Fibroblast of skin of right quadriceps (primary cell): Measurements from ENCODE around the gene C20orf173.
A peak's percentile ranks its signal among the peaks of the same experiment; 100 is the strongest.
"Not testable (repeated sequence)": the region's sequence is repeated elsewhere in the genome, so short reads cannot be mapped to it uniquely, and the experiment has no call there.

Experiments used
- DNase-seq: peaks from one replicate; pipeline ENCODE4 v3.0.0-alpha.2; 2013

The C20orf173 gene, protein sequence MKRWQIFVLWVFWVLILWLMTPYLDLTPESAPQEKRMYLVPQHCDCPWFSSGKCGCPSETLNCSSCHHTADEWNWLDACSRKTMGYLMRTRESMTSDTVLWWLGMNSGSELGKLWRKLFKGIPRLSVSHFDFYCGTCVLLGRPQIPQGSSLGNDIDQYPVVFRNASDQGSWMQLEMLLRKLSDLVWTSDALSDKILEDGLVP

DNA sequence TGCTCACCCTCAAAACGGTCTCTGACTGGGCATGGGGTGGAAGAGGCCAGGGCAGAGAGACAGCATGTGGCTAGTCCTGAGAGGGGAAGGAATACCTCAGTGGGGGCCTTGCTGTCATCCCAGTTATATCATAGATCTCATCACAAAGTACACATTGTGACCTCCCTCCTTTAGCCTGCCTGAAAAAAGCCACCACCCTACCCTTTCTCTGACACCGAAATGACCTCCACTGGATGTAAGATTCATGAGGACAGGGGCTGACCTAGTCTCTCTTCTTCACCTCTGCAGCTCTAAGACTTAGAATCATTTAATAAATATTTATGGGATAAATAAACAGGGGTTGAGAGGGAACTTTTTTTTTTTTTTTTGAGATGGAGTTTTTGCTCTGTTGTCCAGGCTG, at the start of gene C20orf173:
Gene C20orf173 (minus strand): TSS at position 101 of the 400 bp plus-strand sequence. CDS start 279 bp downstream, outside the sequence.
- DNase-seq = no peak

DNA sequence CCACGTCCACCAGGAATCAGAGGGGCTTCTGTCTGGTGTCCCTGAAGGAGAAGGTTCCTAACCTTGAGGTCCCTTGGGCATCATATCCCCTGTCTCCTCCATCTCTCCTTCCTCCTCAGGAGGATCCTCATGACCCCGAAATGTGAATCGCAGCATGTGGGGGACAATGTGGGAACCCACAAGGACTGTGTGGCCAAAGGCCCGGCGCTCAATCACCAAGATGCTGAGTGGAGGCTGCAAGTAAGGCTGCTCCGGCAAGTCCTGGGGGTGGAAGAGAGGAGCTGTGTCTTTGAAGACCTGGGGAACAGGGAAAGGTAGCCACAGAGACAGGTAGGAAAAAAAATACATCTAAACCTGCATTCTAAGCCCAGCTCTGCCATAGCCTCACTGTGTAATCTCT, 49.7 kb upstream of the C20orf173 start:
- DNase-seq = no peak

DNA sequence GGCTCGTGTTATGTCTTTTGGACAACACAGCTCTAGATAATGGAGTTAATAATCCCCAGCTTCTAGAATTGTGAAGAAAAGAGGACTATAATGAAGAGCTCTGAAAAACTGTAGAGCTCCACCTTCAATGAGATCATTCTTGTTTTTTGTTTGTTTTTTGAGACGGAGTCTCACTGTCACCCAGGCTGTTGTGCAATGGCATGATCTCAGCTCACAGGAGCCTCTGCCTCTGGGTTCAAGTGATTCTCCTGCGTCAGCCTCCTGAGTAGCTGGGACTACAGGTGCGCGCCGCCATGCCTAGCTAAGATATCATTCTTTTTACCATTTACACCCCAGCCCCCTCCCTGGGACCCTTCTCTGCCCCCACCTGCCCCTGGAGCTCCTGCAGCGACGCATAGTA, 49.0 kb upstream of the C20orf173 start:
- DNase-seq = no peak

DNA sequence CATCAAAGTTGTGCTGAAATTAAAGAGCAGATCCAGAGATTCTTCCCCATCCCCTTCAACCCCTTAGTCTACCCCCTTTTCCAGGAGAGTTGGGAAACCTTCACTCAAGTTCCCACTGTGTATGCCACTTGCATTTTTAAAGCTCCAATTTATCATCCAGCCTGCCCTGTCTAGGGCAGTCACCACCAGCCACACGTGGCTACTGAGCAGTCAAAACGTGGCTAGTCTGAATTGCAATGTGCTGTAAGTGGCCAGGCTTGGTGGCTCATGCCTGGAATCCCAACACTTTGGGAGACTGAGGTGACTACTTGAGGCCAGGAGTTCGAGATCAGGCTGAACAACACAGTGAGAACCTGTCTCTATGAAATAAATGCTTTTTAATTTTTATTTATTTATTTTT, 47.4 kb upstream of the C20orf173 start:
- DNase-seq = no peak

- no peak for DNase-seq
Observed at GRCh38 chr20:35575958-35576357, 46.5 kb upstream of the C20orf173 start.

GRCh38 chr20:35572838-35573237, 43.4 kb upstream of the C20orf173 start:
- no peak for DNase-seq

DNA sequence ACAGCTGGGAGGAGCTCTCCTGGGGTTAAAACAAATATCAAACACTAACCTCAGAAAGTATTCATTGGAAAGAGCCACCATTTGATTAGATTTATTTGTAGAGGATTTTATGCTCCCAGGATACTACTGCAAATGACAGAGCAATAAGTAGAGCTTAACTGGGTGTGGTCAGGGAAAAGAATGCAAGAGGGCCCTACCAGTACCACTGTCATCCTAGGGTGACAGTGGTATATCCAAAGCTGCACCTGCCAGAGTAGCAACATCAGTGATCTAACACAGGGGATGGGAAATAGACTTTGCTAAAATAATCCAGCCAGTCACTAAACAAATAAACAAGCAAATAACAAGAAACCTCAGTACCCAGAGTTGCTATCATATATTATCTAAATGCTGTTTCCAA, 42.1 kb upstream of the C20orf173 start:
- DNase-seq = no peak

GRCh38 chr20:35568645-35569044, 39.2 kb upstream of the C20orf173 start:
- no peak for DNase-seq

- DNase-seq = no peak
Observed at GRCh38 chr20:35564905-35565304, 35.5 kb upstream of the C20orf173 start.

- no peak for DNase-seq
Observed at GRCh38 chr20:35563834-35564233, 34.4 kb upstream of the C20orf173 start.

- DNase-seq = no peak
Observed at GRCh38 chr20:35562541-35563110, 33.2 kb upstream of the C20orf173 start.

- DNase-seq = no peak
Observed at GRCh38 chr20:35561671-35562070, 32.2 kb upstream of the C20orf173 start.

DNA sequence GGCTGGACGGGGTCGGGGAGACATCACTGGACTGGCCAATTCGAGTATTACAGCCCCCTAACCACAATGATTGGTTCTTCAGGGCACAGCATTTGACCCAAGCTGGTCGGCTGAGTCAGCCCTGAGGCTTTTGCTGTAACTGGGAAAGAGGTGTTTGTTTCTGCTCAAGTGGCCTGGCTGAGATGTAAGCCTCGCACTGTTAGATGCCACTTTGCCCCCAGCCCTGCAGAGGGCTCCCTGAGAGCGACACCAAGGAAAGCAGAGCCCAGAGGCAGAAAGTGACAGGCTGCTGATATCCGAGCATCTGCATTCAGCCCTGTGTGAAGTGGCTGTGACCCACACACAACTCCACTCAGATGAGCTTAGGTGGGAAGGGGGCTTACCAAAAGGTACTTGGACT, 31.8 kb upstream of the C20orf173 start:
- DNase-seq = peak; percentile 28

GRCh38 chr20:35560541-35560940, 31.1 kb upstream of the C20orf173 start:
- DNase-seq = no peak

DNA sequence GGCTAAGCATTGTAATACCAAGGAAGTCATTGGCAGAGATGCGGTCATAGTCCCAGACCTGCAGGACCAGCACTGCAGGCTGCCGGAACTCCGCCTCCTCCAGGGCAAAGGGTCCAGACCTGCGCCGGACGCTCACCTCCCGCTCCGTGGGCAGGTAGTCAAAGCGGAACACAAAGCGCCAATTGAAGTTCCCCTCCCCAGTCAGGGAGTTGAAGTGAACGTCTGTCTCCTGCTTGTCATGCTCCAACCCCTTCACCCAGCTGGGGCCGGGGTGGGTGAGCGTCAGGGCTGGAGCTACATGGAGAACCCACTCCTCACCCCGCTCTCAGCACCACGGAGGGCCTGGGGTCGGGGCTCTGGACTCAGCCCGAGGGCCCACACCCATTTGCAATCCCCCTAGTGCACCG, 30.7 kb upstream of the C20orf173 start:
- DNase-seq = no peak

DNA sequence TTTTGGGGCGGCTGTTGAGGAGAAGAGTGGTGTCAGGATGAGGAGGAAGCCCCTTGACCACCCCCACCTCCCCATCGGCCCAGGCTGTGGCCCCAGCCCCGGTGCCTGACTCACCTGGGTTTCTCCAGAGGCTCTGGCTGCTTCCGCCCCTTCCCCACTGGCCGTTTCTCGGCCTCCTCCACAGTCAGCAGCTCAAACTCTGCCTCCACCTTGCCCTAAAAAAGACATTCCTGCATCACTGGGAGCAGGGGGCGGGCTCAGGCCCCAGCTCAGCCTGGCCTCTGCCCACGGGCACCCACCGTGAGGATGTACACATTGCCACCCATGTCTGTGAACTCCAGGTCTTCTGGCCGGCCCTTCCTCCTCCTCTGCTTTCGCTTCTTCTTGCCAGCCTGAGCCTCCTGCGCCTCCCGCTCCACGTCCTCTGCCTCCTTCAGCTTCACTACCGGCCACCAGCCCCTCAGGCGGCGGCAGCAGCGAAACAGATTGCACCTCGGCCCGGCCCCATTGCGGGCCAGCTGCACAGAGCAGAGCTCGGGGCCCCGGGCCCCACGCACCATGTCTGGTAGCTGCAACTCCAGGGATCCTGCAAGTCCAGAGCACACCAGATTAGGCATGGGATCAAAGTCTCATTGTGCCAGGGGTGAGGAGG, 29.7 kb upstream of the C20orf173 start:
- no peak for DNase-seq

- no peak for DNase-seq
Observed at GRCh38 chr20:35558451-35558850, 29.0 kb upstream of the C20orf173 start.

GRCh38 chr20:35556871-35557270, 27.4 kb upstream of the C20orf173 start:
- DNase-seq = no peak

GRCh38 chr20:35555951-35556645, 26.6 kb upstream of the C20orf173 start:
- DNase-seq = no peak

DNA sequence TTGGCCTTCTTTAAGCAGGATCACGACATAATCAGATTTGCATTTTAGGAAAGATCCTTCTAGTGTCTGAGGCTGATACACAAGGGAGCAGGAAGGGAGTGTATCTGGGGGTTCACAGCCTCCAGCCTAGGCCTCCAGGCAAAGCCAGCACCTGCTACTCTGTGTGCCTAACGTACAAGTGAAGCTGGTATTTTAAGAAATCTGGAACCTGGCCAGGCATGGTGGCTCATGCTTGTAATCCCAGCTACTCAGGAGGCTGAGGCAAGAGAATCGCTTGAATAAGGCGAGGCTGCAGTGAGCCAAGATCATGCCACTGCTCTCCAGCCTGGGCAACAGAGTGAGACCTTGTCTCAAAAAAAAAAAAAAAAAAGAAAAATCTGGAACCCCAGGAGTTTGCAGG, 26.0 kb upstream of the C20orf173 start:
- DNase-seq = not testable (repeated sequence)

DNA sequence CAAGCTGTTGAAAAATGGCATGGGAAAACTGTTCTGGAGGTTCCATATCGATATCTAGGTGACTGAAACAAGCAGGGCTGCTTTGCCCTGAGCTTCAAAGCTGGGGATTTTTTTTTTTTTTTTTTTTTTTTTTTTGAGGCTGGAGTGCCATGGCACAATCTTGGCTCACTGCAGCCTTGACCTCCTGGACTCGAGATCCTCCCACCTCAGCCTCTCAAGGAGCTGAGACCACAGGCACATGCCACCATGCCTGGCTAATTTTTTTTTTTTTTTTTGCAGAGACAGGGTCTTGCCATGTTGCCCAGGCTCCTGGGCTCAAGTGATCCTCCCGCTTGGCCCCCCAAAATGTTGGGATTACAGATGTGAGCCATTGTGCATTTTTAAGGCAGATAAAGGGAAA, 23.5 kb upstream of the C20orf173 start:
- no peak for DNase-seq

DNA sequence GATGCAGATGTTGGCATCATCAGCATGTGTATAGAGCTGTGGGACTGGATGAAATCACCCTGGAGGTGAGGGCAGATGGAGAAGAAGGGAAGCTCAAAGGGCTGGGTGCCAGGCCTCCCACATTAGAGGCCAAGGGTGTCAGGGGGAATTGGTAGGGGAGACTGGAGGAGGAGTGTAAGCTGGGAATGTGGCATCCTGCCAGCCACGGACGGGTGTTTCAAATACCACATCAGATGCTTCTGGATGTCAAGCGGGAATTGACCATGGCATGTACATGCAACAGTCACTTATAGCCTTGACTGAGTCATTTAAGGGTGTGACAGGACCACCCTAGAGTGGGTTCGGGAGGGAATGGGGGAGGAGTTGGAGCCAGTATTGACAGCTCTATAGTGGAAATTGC, 22.1 kb upstream of the C20orf173 start:
- peak; percentile 22 for DNase-seq

DNA sequence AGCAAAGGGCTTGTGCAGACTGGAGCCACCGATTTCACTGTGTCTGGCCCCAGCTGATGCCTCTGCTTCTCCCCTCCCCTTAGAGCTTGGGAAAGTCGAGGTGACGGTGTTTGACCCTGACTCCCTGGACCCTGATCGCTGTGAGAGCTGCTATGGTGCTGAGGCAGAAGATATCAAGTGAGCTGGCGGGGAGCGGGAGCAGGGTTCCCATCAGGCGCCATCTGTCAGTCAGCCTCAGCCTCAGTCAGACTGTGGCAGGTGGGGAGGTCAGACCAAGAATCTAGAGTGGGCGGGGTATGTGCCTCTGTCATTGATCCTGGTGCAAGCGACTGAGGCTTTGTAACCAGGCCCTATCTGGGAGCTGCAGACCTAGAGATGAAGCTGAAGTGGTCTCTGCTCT, 17.9 kb upstream of the C20orf173 start:
- DNase-seq = no peak

- no peak for DNase-seq
Observed at GRCh38 chr20:35546127-35546526, 16.7 kb upstream of the C20orf173 start.
